Parathyroid adenoma (tissue), 2 donors: ENCODE results near the gene EPHA6.

Experiments
- H2AFZ ChIP-seq: fragments of 300-600 bp; sonication (generic); one replicate; pipeline ENCODE4 v1.7.0; 2017; ENCODE audit warnings: antibody characterized with exemption, mild to moderate bottlenecking
- H3K27ac ChIP-seq: fragments of 300-600 bp; sonication (generic); one replicate; pipeline ENCODE4 v1.7.0; 2017
- H3K27me3 ChIP-seq: fragments of 300-600 bp; sonication (generic); one replicate; pipeline ENCODE4 v1.7.0; 2017; ENCODE audit warnings: low read length; ENCODE audit not compliant: control insufficient read depth, insufficient read depth
- H3K36me3 ChIP-seq: fragments of 300-600 bp; sonication (generic); one replicate; pipeline ENCODE4 v1.7.0; 2017; ENCODE audit warnings: low read length; ENCODE audit not compliant: control insufficient read depth, insufficient read depth
- H3K4me1 ChIP-seq: fragments of 300-600 bp; sonication (generic); one replicate; pipeline ENCODE4 v1.7.0; 2017; ENCODE audit warnings: control low read depth
- H3K4me2 ChIP-seq: fragments of 300-600 bp; sonication (generic); one replicate; pipeline ENCODE4 v1.7.0; 2017; ENCODE audit warnings: low read length
- H3K4me3 ChIP-seq: fragments of 300-600 bp; sonication (generic); one replicate; pipeline ENCODE4 v1.7.0; 2017; ENCODE audit warnings: low read depth, low read length
- H3K79me2 ChIP-seq: fragments of 300-600 bp; sonication (generic); one replicate; pipeline ENCODE4 v1.7.0; 2017; ENCODE audit warnings: control low read depth
- H3K9ac ChIP-seq: fragments of 300-600 bp; sonication (generic); one replicate; pipeline ENCODE4 v1.7.0; 2017; ENCODE audit warnings: mild to moderate bottlenecking
- H3K9me3 ChIP-seq: fragments of 300-600 bp; sonication (generic); one replicate; pipeline ENCODE4 v1.7.0; 2017; ENCODE audit warnings: low read length; ENCODE audit not compliant: control insufficient read depth
- CTCF ChIP-seq: fragments of 300-600 bp; sonication (generic); IDR thresholded peaks from one replicate; pipeline ENCODE4 v1.7.0; 2017; ENCODE audit warnings: antibody characterized with exemption, mild to moderate bottlenecking
- donor health status: primary hyperparathyroidism.

The EPHA6 gene

GRCh38 chr3:97778152-97778551, 963.8 kb downstream of the EPHA6 start:
- Histone ChIP-seq H3K4me3 (no peak overlapping the region), H3K9me3 (no peaks in the 10 kb centered on the region), H3K27me3 (no peaks in the 10 kb centered on the region), H3K4me1 (no peaks in the 10 kb centered on the region), H3K79me2 (peaks cover 1% of the 10 kb centered on the region), H3K9ac (no peak overlapping the region), H3K27ac (peak overlapping the region; percentile 11), H2AFZ (no peak overlapping the region), H3K36me3 (no peaks in the 10 kb centered on the region), H3K4me2 (peak overlapping the region; percentile 18)
- TF ChIP-seq CTCF = no peak

GRCh38 chr3:97793420-97794019, 979.1 kb downstream of the EPHA6 start:
- Histone ChIP-seq H3K36me3 (no peaks in the 10 kb centered on the region), H3K27ac (no peak overlapping the region), H3K4me3 (no peak overlapping the region), H3K9me3 (no peaks in the 10 kb centered on the region), H3K9ac (no peak overlapping the region), H3K4me1 (no peaks in the 10 kb centered on the region), H2AFZ (no peak overlapping the region), H3K4me2 (no peak overlapping the region), H3K27me3 (no peaks in the 10 kb centered on the region), H3K79me2 (no peaks in the 10 kb centered on the region)
- peak; percentile 79 for TF ChIP-seq CTCF

- no peaks in the 10 kb centered on the region for H3K9me3 ChIP-seq
- no peaks in the 10 kb centered on the region for H3K4me1 ChIP-seq
- H3K79me2 ChIP-seq = no peaks in the 10 kb centered on the region
- no peak for TF ChIP-seq CTCF
- no peaks in the 10 kb centered on the region for H3K36me3 ChIP-seq
- no peaks in the 10 kb centered on the region for H3K27me3 ChIP-seq
- no peak overlapping the region for H3K4me2 ChIP-seq
- H3K27ac ChIP-seq = no peak overlapping the region
- H2AFZ ChIP-seq = no peak overlapping the region
- H3K4me3 ChIP-seq = no peak overlapping the region
- no peak overlapping the region for H3K9ac ChIP-seq
Observed at GRCh38 chr3:97795951-97796350, 981.6 kb downstream of the EPHA6 start.
